NCI-H1105 treated with DMSO at 0.1 percent for 48 hours (cell line): ENCODE data around the gene CNGA2.

Source experiments
- DNase-seq: peaks from one replicate; lab custom pipeline; 2025; lab: John Stamatoyannopoulos, UW

The CNGA2 gene

DNA sequence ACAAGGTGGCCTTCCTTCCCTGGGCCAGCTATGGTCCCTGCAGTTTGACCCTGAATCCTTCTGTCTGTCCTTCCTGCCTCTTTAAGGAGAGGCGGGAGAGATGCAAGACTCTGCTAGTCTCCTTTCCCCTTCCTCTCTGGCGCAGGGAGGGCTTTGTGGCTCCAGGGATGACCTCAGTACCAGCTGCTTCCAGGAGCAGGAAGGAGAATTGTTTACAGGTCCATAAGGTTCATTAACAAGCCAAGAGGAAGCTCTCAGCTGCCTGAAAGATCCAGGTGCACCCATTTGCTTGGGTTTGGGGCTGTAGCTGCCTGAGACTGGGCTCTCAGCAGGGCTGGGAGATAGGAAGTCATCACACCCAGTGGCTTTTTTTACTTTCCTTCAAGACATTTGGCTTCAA lies 22.8 kb upstream of the CNGA2 start:
- DNase-seq: no peak

DNA sequence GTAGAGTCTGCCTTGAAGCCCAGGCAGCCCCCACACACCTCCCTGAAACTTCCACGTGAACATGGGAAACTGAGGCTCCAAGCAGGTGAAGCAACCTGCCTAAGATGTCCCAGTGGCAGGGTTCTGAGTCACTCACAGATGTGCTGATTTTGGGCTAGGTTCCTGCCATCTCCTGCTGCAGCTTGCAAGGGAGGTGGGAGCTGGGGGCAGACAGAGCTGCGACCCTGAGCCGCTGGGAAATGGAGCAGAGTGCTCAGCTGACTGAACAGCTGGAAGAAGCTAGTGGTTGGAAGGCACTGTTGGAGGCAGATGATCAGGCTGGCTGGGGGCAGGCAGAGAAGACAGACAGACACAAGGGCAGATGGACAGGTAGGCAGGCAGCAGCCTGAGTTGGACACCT lies 22.3 kb upstream of the CNGA2 start:
- DNase-seq: no peak

DNA sequence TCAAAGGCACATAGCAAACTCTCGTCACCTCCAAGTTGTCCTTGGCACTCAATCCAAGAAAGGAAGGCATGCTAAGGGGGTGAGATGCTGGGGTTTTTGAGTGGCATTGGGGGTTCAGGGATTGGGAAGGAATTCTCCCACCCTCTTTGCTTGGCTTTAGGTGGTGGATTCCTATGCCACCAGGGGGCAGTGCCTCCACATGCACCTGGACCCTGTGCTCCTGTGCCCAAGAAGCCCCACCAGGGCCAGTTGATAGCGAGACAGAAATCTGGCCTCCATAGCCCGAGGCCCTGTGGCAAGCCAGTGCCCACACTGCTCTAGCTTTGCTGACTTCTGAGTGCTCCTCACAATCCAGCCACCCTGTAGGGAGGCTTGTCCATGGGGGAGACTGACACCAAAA lies 20.7 kb upstream of the CNGA2 start:
- peak; percentile 44 for DNase-seq

DNA sequence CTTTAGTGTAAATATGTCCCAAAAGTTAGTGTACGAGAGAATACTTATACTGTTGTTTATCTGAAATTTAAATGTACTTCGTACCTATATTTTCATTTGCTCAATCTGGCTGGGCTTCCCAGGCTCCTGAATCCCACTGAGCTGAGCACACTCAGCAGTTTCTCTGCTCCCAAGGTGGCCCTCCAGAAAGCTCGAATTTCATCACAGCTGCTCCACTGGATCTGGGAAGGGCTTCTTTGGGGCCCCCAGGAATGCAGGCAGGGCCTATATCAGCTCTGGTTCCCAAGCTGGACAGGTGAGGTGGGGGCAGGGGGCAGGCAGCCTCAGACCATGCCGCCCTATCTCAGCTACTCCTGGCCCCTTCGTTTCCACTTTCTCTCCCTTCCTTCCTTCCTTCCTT lies 20.2 kb upstream of the CNGA2 start:
- DNase-seq: no peak

DNA sequence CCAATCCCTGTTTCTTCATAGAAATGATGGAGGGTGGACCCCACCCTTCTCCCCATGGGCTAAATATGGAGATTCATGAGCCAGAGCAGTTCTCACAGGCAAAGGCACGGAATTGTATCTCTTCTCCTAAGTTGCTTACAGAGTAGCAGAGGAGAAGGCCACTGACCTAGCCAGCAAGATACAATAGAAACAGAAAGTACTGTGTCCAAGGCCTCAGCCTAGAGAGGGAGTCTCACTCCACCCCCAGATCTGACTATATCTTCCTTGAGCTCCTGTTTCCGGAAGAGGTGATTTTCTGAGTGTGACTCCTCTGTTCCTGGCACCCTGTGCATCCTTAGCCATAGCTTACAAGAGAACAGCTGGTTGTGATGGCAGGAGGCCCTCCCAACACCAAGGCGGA lies 18.8 kb upstream of the CNGA2 start, which contains the start of gene FATE1:
FATE1 (plus strand) TSS at position 284 of the 400 bp plus-strand sequence; CDS start at position 369, 85 bp downstream.
- no peak for DNase-seq

DNA sequence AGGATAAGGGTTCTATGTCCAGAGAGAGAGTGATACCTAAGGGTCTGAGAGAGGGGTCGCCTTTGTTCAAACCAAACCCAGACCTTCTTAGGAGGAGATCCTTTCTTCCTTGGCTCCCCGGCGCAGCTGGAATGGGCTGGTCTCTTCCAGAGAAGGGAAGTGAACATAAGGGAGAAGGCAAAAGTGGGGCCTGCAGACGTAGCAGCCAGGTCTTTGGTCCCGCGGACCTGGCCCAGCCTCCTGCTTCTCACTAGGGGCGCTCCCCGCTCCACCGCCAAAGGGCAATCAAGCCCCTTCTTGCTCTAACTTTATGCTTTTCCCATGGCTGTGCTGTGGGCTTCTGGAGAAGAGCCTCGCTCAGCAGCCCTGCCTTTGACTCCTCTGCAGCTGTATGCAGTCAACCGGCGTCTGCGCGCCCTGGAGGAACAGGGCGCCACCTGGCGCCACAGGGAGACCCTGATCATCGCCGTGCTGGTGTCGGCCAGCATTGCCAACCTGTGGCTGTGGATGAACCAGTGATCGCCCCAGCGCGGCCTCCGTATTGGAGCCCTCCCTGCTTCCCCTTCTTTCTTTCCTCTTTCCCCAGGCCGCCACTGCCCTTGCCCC lies 12.2 kb upstream of the CNGA2 start:
- no peak for DNase-seq

DNA sequence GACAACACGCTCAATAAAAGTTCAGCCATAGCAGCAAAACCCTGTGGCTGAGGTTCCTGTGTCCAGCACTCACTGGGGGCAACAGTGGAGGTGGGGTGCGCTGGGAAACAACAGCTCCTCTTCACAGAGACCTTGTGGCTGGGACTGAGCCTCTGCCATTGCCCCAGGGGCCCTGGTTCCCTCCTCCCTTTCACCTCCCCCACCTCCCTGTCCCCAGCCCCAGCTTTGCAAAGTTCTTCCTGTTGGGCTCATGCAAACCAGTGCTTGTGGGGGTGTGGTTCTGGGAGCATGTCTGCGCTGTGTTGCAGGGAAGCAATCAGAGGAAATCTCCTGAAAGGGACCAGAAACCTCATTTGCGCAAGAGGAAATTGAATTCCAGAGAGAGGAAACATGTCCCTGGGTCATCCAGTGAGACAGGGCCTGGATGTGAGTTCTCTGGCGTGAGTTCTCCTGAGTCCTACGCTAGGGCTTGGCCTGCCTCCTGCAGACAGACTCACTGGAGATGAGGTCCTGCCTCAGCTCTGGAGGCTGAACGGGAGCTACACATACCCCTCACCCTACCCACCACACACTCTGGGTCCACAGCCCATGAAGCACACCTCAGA lies 11.3 kb upstream of the CNGA2 start:
- DNase-seq: no peak

DNA sequence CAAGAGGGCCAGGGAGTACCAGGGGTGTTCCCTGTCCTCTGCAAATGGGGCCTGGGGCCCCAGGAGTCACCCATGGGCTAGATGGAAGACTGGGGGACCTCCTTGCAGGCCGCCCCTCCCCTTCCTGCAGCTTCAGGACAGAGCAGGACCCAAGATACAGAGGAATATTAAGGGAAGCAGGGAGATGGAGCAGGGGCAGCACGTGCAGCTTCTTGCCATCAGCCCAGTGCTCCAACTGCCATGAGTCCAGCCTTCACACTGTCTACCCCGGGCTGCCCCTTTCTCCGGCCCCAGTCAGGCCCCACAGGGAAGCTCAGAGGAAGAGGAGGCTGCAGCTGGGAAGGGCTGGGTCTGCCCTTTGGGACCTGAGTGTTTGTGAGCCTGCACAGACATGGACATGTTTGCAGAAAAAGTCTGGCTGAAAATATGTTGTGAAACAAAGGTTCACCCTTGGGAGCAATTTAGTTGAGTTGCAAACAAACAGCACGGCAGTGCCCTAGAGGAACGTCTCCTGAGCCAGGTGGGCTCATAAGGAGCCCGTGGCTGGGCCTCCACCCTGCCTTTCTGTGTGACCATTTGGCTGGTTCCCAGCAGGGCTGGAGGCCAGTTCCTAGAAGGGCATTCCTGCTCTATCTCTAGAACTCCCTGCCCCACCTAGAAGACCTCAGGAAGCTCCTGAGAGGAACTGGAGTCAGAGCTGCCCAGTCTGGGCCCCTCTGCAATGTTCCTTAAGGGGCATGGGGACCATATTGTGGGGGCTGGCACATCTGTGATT lies 9.8 kb upstream of the CNGA2 start:
- DNase-seq: no peak

DNA sequence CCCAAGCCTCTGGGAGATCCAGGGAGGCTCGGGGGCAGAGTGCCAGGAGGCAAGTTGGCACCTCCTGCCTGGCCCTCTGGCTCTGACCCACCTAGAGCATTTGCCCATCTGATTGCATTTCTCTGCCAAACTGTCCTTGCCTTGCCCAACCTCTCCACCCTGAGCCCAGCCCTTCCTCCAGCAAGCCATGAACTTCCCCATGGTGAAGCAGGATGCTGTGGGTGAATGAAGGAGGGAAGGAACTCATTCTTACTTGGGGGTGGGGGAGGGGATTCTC lies 9.3 kb upstream of the CNGA2 start:
- DNase-seq: no peak

DNA sequence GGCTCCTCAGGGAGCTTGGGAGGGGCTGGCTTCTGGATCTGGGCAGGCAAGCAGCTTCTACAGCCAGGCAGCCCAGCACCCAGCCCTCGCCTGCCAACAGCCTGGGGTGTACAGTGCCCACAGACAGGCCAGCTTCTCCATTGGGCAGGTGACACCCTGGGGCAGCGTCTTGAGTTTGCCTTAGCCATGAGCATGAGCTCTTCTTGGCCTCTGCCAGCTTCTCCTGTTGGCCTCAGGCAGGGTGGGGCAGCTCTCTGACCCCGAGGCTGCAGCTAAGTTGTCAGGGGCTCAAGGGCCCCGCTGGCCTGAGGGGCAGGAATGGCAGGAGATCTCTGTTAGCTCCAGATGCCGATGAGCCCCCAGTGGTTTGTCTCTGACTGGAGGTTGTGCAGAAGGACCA lies 7.8 kb upstream of the CNGA2 start:
- DNase-seq: no peak

DNA sequence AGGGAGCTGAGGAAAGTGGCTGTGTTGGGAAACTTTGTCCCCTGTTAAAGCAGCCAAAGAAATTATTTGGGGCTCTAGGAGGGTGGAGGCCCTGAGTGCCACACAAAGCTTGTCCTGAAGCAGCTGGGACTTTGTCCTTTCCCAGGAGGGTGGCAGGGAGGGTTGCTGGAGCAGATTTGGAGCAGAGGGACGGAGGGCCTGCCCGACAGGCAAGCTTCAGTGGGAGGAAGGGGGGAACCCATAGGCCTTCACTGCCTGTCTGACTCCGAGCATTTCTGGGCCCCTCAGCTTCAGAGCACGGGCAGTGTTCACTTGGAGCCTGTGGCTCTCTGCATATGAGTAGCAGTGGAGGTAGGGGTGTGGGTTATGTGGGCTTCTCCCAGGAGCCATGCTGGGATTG lies 7.2 kb upstream of the CNGA2 start:
- DNase-seq: no peak

DNA sequence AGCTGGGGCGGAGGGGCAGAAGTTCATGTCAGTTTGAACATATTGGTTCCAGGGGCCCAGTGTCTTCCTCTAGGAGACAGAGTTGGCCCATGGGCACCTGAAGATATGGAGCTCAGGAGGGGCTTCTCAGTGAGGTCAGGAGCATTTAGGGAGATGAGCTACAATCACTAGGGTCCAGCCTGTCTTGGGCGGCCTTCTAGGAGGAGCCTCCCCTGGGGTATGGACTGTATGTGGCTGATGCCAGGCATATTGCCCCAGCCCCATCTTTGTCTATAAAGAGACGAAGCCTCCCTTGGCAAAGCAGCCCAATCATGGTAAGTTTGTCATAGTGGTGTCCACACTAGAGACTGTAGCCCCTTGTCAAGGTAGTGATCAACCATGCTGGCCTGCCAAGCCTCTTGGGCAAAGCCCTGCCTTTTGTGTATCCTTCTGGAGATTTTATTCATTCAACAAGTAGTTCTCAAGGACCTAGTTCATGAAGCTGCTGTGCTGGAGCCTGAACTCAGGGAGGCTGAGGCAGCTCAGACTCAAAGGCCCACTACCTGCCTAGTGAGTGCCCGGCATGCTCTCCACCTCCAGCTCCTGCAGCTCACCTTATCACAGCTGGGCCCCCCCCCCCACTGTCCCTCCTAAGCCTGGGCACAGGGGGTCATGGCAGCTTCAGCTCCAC lies 5.4 kb upstream of the CNGA2 start:
- DNase-seq: no peak

DNA sequence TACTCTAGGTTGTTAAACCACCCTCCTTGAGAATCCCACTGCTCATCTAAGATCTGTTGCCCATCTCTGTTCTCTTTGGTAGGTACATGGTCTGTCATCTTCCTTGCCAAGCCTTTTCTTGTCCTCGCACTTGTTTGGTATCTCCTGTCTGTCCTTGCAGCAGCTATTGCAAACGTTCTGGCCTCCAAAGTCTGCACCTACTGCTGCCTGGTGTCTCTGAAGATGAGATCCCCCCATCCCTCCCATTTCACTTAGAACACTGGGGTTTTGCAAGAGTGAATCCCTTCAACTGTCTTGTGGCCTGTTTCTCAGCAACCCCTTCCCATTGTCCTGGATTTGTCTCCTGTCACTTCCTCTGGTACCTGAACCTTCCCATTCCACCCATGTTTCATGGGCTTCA lies 673 bp downstream of the CNGA2 start:
- no peak for DNase-seq

DNA sequence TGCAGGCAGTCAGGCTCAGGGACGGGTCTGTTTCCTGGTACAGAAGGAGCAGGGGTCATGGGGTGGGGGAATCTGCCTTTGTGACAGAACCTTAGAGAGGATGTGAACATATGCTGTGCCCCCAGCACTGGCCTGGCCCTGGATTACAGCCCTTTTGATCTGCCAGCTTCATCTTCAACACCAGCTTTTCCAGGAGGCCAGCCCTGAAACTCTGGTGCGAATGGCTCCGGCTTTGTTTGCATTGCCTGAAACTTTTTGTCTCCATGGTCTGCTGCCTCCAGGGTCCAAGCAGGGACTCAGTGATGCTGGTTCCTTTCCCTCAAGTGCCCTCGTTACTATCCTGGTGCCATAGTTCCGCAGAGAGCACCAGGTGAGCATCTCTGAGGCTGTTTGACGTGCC lies 2.1 kb downstream of the CNGA2 start:
- peak; percentile 34 for DNase-seq

DNA sequence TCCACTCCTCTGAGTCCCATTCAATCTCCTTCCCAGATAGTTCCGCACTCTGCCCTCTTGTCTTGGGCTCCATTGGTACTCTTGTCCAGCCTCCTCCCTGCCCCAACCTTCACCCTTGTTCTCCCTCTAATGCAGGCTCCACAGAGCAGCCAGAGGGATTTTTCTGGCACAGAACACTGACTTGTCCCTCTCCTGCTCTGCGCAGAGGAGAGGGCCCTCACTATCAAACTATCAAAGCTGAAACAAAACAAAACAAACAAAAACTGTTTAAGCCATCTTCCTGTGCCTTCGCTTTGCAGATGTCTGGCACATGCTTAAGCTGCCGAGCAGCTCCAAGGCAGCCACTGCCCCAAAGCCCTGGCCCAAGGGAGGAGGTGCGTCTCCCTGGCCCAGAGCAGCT lies 2.9 kb downstream of the CNGA2 start:
- DNase-seq: no peak

DNA sequence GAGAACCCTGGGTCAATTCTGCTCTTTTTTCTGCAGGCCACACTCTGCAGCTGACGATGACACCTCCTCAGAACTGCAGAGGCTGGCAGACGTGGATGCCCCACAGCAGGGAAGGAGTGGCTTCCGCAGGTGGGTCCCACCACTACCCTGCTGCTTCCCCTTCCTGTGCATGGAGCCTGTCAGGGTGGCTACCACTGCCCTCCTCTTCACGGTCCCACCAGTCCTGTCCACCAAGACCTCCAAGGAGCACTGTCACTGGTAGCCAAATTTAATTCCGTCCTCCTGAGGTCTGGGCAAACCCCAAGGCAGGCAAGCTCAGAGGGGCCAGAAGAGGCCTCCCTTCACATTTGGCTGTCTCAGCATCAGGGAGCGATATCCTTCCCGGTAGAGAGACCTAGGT lies 4.2 kb downstream of the CNGA2 start:
- DNase-seq: no peak

DNA sequence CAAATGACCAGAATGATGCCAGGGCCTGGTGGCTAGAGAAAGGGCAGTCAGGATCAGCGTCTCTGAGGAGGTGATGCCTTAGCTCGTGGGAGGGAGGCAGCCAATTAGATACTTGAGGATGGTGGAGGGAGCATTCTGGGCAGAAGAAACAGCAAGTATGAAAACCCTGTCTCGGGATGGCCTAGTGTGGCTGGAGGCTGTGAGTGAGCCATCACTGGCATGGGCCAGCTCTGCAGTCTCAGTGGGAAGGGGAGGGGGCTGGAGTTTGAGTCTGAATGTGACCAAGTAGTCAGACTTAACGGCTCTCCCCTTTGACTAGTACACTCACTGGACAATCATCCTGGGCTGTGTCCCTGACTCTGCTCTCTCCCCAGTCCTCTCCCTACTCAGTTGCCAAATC lies 7.1 kb downstream of the CNGA2 start:
- no peak for DNase-seq

DNA sequence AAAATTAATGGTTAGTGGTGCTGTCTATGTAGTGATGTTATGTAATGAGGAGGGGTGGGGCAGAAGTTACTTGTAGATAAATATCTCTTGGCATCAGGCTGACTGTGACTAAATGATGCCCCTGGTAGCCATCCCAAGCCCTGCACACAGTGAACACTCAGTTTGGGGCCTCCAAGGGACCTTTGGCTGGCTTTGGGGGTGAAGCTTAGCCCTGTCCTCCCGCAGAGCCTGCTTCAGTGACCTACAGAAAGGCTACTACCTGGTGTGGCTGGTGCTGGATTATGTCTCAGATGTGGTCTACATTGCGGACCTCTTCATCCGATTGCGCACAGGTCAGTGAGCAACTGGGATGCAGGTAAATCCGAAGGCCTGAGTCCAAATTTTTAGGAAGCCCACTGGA lies 7.8 kb downstream of the CNGA2 start:
- no peak for DNase-seq

DNA sequence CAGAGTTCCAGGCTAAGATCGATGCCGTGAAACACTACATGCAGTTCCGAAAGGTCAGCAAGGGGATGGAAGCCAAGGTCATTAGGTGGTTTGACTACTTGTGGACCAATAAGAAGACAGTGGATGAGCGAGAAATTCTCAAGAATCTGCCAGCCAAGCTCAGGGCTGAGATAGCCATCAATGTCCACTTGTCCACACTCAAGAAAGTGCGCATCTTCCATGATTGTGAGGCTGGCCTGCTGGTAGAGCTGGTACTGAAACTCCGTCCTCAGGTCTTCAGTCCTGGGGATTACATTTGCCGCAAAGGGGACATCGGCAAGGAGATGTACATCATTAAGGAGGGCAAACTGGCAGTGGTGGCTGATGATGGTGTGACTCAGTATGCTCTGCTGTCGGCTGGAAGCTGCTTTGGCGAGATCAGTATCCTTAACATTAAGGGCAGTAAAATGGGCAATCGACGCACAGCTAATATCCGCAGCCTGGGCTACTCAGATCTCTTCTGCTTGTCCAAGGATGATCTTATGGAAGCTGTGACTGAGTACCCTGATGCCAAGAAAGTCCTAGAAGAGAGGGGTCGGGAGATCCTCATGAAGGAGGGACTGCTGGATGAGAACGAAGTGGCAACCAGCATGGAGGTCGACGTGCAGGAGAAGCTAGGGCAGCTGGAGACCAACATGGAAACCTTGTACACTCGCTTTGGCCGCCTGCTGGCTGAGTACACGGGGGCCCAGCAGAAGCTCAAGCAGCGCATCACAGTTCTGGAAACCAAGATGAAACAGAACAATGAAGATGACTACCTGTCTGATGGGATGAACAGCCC lies 9.3 kb downstream of the CNGA2 start:
- DNase-seq: no peak

DNA sequence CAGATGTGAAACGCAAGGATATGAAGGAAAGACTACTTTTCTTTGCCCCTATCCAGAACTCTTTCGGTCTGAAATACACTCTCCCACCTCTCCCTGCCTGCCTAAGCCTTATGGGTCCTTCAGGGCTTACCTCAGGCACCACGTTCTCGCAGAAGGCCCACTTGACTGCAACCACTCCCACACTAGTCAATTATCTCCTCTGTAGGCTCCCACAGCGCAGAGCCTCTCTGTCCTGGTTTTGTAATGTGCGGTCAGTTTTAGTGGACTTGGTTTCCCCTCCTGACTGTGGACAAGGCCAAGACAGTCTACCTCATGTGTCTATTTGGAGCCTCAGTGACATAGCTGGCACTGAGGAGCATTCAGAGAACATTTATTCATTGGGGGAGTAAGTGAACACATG lies 11.1 kb downstream of the CNGA2 start:
- DNase-seq: no peak

DNA sequence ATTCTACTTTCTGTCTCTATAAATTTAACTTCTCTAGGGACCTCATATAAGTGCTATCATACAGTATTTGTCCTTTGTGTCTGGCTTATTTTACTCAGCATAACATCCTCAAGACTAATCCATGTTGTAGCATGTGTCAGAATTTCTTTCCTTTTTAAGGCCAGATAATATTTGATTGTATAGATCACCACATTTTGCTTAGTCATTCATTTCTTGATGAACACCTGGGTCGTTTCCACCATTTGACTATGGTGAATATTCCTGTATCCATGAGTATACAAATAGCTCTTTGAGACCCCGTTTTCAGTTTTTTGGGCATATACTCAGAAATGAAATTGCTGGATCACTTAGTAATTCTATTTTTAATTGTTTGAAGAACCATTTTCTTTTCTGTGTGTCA lies 12.0 kb downstream of the CNGA2 start:
- DNase-seq: no peak

DNA sequence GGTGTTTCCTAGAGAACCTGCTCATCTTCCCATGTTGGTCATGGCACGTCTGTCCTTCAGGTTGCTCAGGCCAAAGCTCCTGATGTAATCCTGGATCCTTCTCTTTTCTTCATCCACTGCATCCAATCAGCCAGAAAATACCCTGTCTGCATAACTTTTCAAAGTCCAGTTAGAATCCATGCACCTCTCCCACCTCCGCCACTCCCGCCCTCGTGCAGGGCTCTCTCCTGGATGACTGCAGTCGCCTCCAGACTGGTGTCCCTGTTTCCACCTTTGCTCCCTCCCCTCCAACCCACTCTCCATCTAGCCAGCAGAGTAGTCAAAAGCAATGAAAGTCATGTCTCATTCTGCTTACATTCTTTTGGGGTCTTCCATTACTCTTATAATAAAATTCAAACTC lies 16.0 kb downstream of the CNGA2 start:
- DNase-seq: no peak
